SU-DHL-6 (cell line): ENCODE results near the gene RUNX1.
"Not testable (repeated sequence)": the region's sequence is repeated elsewhere in the genome, so short reads cannot be mapped to it uniquely, and the experiment has no call there.

Experiments
- H2AFZ ChIP-seq: fragments of 200-600 bp; sonication (generic); 2 replicates; pipeline ENCODE4 v1.6.1; 2014; ENCODE audit warnings: low read depth, mild to moderate bottlenecking, moderate library complexity, mixed read lengths, antibody characterized with exemption, low read length; ENCODE audit not compliant: severe bottlenecking
- H3F3A ChIP-seq: fragments of 200-600 bp; shearing (Covaris generic); 2 replicates; pipeline ENCODE4 v1.6.0; 2016; ENCODE audit warnings: antibody characterized with exemption, mild to moderate bottlenecking; ENCODE audit not compliant: insufficient read depth
- H3K27ac ChIP-seq: fragments of 200-600 bp; sonication (generic); 2 replicates; pipeline ENCODE4 v1.5.1; 2016; ENCODE audit warnings: low read depth, mild to moderate bottlenecking, low read length, moderate library complexity, mixed read lengths
- H3K27me3 ChIP-seq: fragments of 200-600 bp; sonication (generic), shearing (Covaris generic); 2 replicates; pipeline ENCODE4 v1.6.0; 2014; ENCODE audit warnings: mild to moderate bottlenecking, low read length
- H3K36me3 ChIP-seq: fragments of 200-600 bp; sonication (generic); 2 replicates; pipeline ENCODE4 v1.6.1; 2014; ENCODE audit warnings: mild to moderate bottlenecking, low read length, mixed read lengths
- H3K4me2 ChIP-seq: fragments of 300-600, 200-600 bp; shearing (Covaris generic), sonication (generic); 2 replicates; pipeline ENCODE4 v1.6.0; 2014; ENCODE audit warnings: low read length, low read depth, mild to moderate bottlenecking; ENCODE audit not compliant: poor library complexity, severe bottlenecking
- H3K4me3 ChIP-seq: fragments of 200-600 bp; sonication (generic); 2 replicates; pipeline ENCODE4 v1.5.1; 2014; ENCODE audit warnings: antibody characterized with exemption, low read length, mild to moderate bottlenecking, mixed read lengths; ENCODE audit not compliant: insufficient read depth, poor library complexity, severe bottlenecking
- H3K79me2 ChIP-seq: fragments of 200-600 bp; sonication (generic); 2 replicates; pipeline ENCODE4 v1.6.1; 2014; ENCODE audit warnings: mild to moderate bottlenecking, low read length, moderate library complexity; ENCODE audit not compliant: insufficient read depth
- H3K9ac ChIP-seq: fragments of 200-600 bp; sonication (generic); 2 replicates; pipeline ENCODE4 v1.7.0; 2014; ENCODE audit warnings: mild to moderate bottlenecking, low read length
- H3K9me2 ChIP-seq: fragments of 200-600 bp; sonication (generic); replicated peaks from 2 replicates; pipeline ENCODE4 v1.6.1; 2014; ENCODE audit warnings: low read length; ENCODE audit not compliant: insufficient read depth
- H3K9me3 ChIP-seq: fragments of 200-600 bp; sonication (generic); 2 replicates; pipeline ENCODE4 v1.6.1; 2014; ENCODE audit warnings: low read length, mixed read lengths; ENCODE audit not compliant: insufficient read depth
- H4K20me1 ChIP-seq: fragments of 200-600 bp; sonication (generic); 2 replicates; pipeline ENCODE4 v1.6.1; 2014; ENCODE audit warnings: low read depth, mild to moderate bottlenecking, antibody characterized with exemption, low read length, moderate library complexity, mixed read lengths
- EZH2phosphoT487 ChIP-seq: fragments of 200-600 bp; sonication (generic), shearing (Covaris generic); conservative IDR thresholded peaks from 2 replicates; pipeline ENCODE4 v1.6.1; 2018; ENCODE audit warnings: mild to moderate bottlenecking, antibody characterized with exemption, low read length, moderate library complexity, mixed read lengths
- TF ChIP-seq, protein P1 (sequence below): fragments of 200-600 bp; sonication (generic); IDR thresholded peaks from one replicate; pipeline ENCODE4 v1.5.1; 2017; ENCODE audit warnings: antibody characterized with exemption, mild to moderate bottlenecking, low read length, moderate library complexity; ENCODE audit not compliant: insufficient read depth, poor library complexity, severe bottlenecking

RUNX1 gene

DNA sequence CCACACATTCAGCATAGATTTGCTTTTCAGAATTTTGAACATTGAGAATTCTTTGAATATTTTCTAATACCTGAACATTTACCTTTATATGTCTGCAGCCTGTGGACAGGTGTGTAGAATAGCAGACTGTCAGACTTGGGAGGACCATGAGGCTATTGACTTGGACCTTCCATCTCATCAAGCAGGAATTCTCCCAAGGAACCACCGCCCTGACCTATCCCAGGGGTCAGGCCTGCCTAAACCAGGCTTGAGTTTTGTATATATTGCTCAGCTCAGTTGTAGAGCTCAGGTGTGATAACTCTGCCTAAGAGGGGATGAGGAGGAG, 53.2 kb downstream of the RUNX1 start:
- H3K27ac ChIP-seq, result no peak overlapping the region
- peaks cover 9% of the 10 kb centered on the region; the same call in 1 of the 2 replicates for H4K20me1 ChIP-seq
- H3K4me2 ChIP-seq, result no peak overlapping the region
- no peaks in the 10 kb centered on the region for H3F3A ChIP-seq
- H2AFZ ChIP-seq, result no peak overlapping the region
- H3K4me3 ChIP-seq, result no peak overlapping the region
- TF ChIP-seq, protein P1, sequence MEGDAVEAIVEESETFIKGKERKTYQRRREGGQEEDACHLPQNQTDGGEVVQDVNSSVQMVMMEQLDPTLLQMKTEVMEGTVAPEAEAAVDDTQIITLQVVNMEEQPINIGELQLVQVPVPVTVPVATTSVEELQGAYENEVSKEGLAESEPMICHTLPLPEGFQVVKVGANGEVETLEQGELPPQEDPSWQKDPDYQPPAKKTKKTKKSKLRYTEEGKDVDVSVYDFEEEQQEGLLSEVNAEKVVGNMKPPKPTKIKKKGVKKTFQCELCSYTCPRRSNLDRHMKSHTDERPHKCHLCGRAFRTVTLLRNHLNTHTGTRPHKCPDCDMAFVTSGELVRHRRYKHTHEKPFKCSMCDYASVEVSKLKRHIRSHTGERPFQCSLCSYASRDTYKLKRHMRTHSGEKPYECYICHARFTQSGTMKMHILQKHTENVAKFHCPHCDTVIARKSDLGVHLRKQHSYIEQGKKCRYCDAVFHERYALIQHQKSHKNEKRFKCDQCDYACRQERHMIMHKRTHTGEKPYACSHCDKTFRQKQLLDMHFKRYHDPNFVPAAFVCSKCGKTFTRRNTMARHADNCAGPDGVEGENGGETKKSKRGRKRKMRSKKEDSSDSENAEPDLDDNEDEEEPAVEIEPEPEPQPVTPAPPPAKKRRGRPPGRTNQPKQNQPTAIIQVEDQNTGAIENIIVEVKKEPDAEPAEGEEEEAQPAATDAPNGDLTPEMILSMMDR, result no peak
- no peak overlapping the region for H3K9ac ChIP-seq
- no peaks in the 10 kb centered on the region for H3K27me3 ChIP-seq
- H3K79me2 ChIP-seq, result peaks cover 80% of the 10 kb centered on the region
- H3K36me3 ChIP-seq, result no peaks in the 10 kb centered on the region
- no peaks in the 10 kb centered on the region for H3K9me2 ChIP-seq
- H3K9me3 ChIP-seq, result no peaks in the 10 kb centered on the region

DNA sequence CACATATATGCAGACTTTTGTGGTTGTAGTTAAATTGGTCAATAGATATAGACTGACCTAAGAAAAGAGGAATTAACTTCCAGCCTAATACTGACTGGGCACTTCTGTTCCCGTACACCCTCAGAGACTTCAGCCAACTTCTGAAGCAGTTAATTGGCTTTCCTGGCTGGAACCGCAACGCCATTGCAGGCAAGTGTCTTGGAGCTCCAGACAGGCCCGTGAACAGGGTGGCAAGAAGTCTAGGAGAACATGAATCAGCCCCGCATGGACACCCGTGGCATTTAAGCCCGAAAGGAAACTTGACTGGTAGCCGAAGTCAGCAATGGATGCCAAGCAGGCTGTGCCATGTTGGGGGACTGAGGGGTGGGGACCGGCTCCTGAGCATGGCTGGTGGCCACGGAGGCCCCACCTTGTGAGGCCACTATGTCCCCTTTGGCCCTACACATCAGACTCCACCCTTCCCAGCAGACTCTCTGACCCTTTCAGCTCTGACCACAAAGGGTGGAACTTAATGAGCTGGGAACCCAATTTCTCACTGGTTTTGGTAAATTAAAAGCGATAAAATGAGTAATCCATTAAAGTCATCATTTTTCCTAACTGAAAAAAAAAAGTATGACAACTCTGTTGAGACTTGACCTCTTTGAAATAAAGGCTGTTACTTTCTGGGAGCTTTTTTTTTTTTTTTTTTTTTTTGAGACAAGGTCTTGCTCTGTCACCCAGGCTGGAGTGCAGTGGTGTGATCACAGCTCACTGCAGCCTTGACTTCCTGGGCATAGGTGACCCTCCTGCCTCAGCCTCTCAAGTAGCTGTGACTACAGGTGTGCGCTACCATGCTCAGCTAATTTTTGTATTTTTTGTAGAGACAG, 54.1 kb downstream of the RUNX1 start:
- H2AFZ ChIP-seq, result no peak overlapping the region
- TF ChIP-seq, protein P1, result no peak
- no peak for TF ChIP-seq EZH2phosphoT487
- H3K79me2 ChIP-seq, result peaks cover 77% of the 10 kb centered on the region
- no peaks in the 10 kb centered on the region for H3F3A ChIP-seq
- H3K27ac ChIP-seq, result no peak overlapping the region
- no peaks in the 10 kb centered on the region for H3K9me3 ChIP-seq
- peaks cover 9% of the 10 kb centered on the region; the same call in 1 of the 2 replicates for H4K20me1 ChIP-seq
- no peak overlapping the region for H3K4me3 ChIP-seq
- no peaks in the 10 kb centered on the region for H3K36me3 ChIP-seq
- no peaks in the 10 kb centered on the region for H3K9me2 ChIP-seq
- H3K9ac ChIP-seq, result no peak overlapping the region
- H3K4me2 ChIP-seq, result no peak overlapping the region
- H3K27me3 ChIP-seq, result no peaks in the 10 kb centered on the region

GRCh38 chr21:34993521-34993921, 55.6 kb downstream of the RUNX1 start:
- not testable (repeated sequence) for H3K4me3 ChIP-seq, H3K9ac ChIP-seq, H3F3A ChIP-seq, H4K20me1 ChIP-seq, H3K9me2 ChIP-seq, H2AFZ ChIP-seq, H3K9me3 ChIP-seq, H3K27ac ChIP-seq, H3K27me3 ChIP-seq, H3K36me3 ChIP-seq, H3K4me2 ChIP-seq
- peaks cover 67% of the 10 kb centered on the region for H3K79me2 ChIP-seq

DNA sequence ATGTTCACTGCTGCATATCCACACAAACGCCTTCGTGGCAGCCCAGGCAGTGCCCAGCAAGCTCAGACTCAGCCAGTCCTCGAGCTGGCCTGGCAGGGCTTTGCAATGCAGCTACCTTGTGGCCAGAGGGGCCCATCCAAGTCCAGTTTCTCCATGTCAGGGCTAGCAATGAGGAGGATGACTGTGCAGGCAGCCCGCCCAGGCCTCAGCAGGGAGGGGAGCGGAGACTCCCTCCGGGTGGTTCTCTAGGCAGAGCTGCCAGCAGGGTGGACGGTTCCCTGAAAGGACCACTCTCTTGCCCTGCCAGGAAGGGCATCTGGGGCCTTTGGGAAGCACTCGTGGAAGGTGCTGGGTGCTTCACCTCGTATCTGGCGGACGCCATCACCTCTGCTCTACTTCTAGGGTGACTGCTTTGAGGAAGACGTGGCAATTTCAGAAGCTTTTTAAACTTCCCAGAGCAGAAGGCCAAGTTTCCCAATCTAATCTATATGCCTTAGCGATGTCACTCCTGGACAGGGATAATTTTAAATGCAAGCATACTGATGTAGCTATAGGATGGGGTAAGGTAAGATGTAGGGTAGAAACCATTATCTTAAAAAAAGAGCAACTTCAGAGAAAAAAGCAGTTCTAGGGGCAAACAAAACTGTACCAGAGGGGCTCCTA, 56.2 kb downstream of the RUNX1 start:
- Histone ChIP-seq H3K36me3 (no peaks in the 10 kb centered on the region), H3K27me3 (no peaks in the 10 kb centered on the region), H3K9me3 (no peaks in the 10 kb centered on the region), H2AFZ (no peak overlapping the region), H3K79me2 (peaks cover 61% of the 10 kb centered on the region), H3K4me3 (no peak overlapping the region), H3K4me2 (no peak overlapping the region), H3F3A (no peaks in the 10 kb centered on the region), H3K27ac (no peak overlapping the region), H3K9me2 (no peaks in the 10 kb centered on the region), H3K9ac (no peak overlapping the region), H4K20me1 (peaks cover 6% of the 10 kb centered on the region; the same call in 1 of the 2 replicates)
- TF ChIP-seq, protein P1, result no peak
- no peak for TF ChIP-seq EZH2phosphoT487
